Subcutaneous adipose tissue (tissue), 4 donors: ENCODE results near the gene IQCE. TPM values are rescaled to one million over a fixed set of nuclear protein-coding genes. Genes with fewer than 3 reads are reported as not detected.

Experiments
- total RNA-seq, 4 donors: library from RNA; depleted of rRNA; stranded (reverse); fragments of >200 nt; gene quantifications; one replicate each; pipeline ENCODE4 v1.1.0, GENCODE V29; 2016
- TF ChIP-seq, protein P1 (sequence below): fragments of 450-650 bp; IDR thresholded peaks from one replicate; pipeline ENCODE4 v1.5.1; 2016; ENCODE audit warnings: low read depth, mild to moderate bottlenecking, control low read depth, antibody characterized with exemption, moderate library complexity

IQCE gene
- total RNA-seq, 4 donors from 2014 or later, result 9.0 to 20.7 (median 12.6) TPM

GRCh38 chr7:2553831-2554581 is 4.8 kb upstream of the IQCE start:
- TF ChIP-seq, protein P1, sequence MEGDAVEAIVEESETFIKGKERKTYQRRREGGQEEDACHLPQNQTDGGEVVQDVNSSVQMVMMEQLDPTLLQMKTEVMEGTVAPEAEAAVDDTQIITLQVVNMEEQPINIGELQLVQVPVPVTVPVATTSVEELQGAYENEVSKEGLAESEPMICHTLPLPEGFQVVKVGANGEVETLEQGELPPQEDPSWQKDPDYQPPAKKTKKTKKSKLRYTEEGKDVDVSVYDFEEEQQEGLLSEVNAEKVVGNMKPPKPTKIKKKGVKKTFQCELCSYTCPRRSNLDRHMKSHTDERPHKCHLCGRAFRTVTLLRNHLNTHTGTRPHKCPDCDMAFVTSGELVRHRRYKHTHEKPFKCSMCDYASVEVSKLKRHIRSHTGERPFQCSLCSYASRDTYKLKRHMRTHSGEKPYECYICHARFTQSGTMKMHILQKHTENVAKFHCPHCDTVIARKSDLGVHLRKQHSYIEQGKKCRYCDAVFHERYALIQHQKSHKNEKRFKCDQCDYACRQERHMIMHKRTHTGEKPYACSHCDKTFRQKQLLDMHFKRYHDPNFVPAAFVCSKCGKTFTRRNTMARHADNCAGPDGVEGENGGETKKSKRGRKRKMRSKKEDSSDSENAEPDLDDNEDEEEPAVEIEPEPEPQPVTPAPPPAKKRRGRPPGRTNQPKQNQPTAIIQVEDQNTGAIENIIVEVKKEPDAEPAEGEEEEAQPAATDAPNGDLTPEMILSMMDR, result no peak

GRCh38 chr7:2554661-2555111 is 4.1 kb upstream of the IQCE start:
- TF ChIP-seq, protein P1, result no peak

GRCh38 chr7:2555121-2556052 is 3.4 kb upstream of the IQCE start, which contains the start of gene BRAT1:
Gene BRAT1 (minus strand): TSS chr7:2555524. CDS start chr7:2554431, 1,093 bp downstream.
- TF ChIP-seq, protein P1, result no peak

DNA sequence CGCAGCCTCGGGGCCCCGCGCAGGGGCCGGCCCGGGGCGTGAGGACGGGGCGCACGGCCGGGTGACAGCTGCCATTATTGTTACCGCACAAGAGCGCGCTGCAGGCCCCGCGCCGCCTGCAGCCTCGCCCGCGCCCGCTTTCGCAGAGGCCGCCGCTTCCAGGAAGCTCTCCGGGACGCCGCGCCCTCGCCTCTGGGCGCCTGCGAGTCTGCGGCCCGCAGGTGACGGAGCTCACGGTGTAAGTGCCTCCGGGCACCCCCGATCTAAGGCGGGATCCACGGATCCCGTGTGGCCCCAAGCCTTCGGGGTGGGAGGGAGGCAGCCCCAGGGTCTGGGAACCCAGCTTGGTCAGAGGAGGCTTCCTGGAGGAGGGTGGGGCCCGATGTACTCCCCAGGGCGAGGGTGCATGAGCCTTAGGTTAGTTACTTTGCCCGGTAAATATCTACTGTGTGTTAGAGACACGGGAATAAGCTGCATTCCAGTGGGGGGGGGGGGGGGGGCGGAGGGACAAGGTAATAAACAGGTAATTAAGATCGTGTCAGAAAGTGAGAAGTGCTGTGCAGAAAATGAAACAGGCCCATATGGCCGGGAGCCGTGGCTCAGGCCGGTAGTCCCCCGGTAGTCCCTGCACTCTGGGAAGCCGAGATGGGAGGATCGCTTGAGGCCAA is 638 bp downstream of the IQCE start:
- TF ChIP-seq, protein P1, result no peak

- TF ChIP-seq, protein P1, result no peak
Measured at GRCh38 chr7:2564970-2565540, 6.3 kb downstream of the IQCE start.

DNA sequence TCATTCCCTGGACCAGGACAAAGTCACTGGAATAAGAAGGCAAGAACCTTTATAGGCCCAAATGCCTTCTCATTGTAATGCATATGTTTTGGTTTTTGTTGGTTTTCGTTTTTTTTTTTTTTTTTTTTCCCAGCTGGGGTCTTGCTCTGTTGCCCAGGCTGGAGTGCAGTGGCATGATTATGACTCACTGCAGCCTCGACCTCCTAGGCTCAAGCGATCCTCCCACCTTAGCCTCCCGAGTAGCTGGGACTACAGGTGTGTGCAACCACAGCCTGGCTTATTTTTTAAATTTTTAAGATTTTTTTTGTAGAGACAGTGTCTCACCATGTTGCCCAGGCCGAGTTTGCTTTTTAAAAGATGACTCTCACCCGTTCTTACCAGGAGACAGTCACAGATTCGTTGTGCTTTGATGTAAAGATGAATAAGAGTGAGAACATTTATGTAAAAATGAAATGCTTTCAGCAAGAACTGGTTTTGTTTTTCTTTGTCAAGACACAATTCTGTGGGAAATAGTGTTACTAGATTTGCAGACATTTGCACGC is 7.6 kb downstream of the IQCE start:
- TF ChIP-seq, protein P1, result no peak
